ENCODE results near the gene TRIM25.
A peak's percentile ranks its signal among the peaks of the same experiment; 100 is the strongest.

Gene TRIM25

DNA sequence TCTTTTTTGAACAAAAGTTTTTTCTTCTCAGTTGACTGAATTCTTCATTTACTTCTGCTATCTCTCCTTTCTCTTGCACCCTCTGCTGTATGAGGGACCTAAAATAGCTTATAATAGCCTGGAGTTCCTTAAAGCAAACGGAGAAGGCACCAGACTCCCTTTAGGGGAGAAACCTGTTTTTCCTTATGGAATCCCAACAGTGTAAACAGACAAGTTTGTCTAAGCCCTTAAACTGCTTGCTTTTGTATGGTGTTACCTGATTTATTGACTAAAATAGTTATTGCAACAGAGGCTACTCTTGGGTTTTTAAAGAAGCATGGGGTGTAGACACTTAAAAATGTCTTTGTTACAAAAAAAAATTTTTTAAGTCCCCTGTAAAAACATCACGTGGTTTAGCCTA, 12.9 kb upstream of the TRIM25 start:
- DNase-seq = no peak

DNA sequence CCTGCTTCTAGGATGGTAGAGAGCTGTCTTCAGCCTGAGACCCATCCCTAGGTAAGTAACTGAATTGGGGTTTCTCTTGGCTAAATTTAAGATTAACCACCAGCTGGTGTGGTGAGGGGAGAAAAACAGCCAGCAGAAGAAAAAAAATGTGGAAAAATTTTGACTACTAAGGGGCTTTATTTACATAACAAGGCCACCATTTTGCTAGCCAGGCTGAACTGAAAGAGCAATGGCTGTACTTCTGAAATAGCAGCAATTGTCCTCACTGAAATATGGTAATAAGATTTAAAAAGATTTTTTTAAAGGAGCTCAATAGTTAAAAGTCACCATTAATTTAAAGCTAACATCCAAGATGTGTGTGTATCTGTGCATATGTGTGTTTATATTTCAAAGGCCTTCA, 12.4 kb upstream of the TRIM25 start:
- DNase-seq = no peak

DNA sequence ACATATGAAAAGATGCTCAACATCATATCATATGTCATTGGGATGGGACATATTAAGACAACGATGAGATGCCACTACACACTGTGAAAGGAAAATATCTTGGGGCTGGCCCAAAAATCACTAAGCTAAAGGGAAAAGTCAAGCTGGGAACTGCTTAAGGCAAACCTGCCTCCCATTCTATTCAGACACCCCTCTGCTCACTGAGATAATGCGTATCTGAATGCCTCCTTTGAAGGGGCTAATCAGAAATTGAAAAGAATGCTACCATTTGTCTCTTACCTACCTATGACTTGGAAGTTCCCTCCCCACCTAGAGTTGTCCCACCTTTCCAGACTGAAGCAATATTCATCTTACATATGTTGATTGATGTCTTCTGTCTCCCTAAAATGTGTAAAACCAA, 11.2 kb upstream of the TRIM25 start:
- DNase-seq = no peak

DNA sequence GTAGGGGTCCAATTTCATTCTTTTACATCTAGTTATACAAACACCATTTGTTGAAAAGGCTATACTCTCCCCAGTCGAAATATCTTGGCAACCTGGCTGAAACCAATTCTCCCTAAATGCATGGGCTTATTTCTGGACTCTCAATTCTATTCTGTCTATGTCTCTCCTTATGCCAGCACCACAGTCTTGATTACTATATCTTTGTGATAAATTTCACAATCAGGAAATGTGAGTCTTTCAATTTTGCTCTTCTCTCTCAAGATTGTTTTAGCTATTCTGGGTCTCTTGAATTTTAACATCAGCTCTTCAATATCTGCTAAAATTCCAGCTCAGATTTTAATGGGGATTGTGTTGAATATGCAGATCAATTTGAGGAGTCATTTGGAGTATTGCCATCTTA, 5.9 kb upstream of the TRIM25 start:
- DNase-seq = no peak

DNA sequence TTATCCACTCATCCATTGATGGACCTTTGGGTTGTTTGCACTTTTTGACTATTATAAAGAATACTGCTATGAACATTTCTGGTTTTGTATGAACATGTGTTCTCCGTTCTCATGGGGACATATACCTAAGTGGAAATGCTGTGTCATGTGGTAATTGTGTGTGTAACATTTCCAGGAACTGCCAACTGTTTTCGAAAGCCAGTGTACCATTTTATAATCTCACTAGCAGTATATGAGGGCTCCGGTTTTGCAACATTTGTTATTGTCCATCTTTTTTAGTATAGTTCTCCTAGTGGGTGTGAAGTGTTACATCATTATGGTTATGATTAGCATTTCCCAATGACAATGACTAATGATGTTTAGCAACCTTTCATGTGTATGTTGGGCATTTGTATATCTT, 5.1 kb upstream of the TRIM25 start:
- no peak for DNase-seq

DNA sequence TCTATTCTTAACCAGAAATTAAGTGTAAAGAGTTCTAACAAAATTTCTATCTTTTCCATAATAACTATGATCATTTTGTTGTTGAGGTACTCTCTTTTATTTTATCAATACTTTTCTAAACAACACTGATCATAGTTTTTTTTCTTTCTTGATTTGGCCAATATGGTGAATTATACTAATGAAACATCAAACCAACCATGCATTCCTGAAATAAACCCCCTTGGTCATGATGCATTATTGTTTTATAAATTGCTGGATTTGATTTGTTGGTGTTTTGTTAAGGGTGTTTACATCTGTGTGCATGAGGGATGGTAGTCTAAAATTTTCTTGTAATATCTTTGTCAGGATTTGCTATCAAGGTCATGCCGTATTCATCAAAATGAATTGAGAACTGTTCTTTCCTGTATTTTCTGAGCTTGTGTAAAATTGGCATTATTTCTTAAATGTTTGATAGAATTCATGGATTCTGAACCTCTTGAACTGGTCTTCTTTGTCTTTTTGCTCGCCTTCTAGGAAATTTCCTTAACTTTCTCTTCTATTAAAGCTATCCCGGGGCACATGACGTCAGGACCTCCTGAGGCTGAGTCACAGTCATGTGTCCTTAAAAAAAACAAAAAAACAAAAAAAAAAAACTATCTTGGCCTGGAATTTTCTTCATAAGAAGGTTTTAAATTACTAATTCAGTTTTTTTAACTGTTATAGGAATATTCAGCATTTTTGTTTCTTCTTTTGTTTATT, 3.9 kb upstream of the TRIM25 start:
- no peak for DNase-seq

DNA sequence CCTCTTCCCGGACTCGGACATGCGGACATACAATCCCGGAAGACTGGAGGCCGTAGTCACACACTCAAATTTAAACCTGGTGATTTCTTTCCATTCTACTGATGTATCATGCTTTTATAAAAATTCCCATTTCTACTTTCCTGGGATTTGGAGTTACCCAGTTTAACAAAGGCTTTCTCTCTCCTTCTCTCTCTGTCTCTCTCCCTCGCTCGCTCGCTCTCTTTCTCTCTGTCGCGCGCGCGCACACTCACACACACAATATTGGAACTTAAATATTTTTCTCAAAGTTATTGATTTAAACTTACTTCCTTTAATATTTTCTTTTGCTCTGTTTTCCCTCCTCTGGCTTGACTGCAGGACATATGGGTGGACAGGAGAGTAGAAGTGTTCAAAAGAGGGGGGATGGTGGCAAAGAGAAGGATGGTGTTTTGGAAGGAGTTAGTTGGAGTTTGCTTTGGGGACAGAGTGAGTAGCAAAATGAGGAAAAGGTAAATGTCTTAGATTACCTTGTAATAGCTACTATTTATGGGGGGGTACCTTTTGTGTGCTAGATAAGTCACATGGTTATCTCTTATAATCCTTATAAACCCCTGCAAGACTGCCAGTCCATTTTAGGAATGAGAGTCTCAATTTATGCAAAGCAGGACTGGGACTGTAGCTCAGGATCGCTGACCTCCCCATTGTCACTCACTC, 878 bp upstream of the TRIM25 start:
- DNase-seq = peak in 1 of 56 donors; percentile 5

DNA sequence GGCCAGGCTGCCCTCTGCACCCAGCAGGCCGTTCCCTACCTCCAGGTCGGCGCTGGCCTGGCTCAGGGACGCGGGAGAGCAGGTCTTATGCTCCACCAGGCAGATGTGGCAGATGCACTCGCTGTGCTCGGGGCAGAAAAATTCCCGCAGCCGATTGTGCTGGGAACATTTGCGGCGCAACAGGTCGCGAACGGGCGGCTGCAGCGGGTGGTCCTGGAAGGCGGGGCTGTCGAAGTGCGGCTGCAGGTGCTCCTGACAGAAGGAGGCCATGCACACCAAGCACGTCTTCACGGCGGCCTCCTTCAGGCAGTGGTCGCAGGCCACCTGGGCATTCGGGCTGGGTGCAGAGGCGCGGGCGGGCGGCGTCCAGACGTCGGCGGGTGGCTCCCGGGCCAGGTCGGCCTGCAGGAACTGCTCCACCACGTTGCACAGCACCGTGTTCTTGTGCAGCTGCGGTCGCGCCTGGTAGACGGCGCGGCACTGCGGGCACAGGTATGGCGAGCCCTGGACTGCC, 439 bp downstream of the TRIM25 start:
- DNase-seq = peak in 3 of 56 donors; percentile 25 to 59 (median 44)

DNA sequence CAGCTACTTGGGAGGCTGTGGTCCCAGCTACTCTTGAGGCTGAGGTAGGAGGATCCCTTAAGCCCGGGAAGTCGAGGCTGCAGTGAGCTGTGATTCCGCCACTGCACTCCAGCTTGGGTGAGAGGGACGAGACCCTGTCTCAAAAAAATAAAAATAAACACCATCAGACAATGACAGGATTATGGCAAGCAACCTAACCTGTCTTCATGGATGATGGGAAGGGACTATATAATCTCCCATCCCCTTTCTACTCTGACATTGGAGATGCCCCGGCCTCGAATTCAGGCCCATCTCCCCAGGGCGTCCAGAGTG, 893 bp downstream of the TRIM25 start:
- DNase-seq = no peak

DNA sequence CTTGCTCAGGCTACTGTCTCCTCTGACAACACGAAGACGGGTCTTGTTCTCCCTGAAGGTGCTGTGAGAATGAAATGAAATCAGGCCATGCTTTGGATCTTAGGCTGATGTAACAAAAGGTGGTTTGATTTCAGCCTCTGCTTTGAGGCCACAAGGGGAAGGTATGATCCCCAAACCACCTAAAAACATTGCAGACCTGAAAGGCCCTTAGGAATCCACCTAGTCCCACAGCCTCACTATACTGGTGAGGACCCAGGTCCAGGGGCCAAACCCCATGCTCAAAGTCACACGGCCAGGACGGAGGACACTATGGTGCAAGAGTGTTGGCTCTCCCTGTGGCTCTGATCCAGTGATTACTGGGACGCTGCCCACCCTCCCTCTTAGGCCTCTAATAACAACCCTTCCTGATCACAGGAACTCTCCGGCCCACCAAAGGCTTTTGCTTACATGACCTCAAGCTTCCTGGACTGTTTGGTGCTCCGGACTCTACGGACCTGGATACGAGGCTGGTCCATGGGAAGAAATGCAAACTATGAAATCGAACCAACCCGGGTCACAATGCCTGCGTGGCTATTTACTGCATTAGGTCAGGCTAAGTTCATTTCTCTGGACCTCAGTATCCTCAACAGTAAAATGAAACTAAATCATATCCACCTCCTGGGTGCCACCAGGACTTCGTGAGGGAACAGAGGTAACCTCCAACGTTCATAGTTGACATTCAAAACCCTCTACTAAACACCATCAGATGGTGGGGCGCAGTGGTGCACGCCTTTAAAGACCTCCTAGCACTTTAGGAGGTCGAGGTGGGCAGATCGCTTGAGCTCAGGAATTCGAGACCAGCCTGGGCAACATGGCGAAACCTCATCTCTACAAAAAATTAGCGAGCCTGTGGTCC, 1.5 kb downstream of the TRIM25 start:
- peak in 1 of 56 donors; percentile 1 for DNase-seq

DNA sequence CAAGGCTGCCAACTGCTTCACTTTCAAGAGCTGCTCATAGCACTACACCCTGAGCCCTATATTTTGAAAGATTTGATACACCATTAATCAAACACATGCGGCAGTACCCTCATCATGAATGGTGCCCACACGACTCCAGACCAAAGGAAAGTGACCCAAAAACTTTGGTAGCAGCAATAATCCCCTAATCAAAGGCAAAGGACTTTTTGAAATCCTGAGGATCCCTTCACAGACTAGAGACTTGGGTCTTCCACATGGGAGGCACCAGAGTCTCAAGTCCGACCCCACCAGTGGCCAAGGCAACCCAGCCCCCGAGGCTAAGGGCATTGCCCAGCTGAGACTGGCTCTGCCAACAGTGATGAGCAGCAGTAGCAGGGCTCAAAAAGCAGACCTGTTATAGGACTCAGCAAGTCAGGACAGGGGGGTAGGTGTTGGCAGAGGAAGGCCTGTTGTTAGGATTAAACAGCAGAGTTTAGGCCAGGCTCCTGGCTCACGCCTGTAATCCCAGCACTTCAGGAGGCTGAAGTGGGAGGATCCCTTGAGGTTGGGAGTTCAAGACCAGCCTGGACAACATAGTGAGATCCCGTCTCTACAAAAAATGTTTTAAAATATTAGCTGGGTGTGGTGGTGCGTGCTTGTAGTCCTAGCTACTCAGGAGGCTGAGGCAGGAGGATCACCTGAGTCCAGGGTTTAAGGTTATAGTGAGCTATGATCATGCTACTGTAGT, 3.2 kb downstream of the TRIM25 start:
- no peak for DNase-seq

DNA sequence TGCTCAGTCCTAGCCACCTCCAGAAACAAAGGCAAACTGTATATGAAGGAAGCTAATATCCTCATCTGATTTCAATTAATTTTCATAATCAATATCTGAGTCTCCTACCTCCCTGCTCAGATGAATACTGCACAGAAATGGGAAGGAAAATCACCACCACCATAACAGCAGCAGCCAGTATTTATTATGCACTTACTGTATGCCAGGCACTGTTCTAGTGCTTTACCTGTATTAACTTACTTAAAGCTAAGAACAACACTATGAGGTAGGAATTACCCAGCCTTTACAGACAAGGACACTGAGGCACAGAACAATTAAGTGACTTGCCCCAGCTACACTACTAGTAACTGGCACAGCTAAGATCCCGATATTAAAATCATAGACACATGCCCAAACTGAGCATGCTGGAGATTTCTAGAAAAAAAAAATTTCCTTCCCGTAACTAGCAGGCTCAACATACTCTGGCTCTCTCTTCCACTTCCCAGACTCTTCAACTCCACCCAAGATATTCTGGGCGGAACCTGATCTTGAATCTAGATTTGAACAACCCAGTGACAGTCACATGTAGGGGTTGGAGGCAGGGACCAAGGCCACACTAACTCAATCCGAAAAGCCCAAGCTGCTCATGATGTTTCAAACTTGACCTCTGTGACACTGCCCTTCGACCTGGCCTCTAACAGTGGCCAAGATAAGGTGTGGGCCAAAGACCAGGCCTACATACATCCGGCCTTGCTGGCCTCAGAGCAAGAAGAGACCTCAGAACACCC, 3.9 kb downstream of the TRIM25 start:
- no peak for DNase-seq

DNA sequence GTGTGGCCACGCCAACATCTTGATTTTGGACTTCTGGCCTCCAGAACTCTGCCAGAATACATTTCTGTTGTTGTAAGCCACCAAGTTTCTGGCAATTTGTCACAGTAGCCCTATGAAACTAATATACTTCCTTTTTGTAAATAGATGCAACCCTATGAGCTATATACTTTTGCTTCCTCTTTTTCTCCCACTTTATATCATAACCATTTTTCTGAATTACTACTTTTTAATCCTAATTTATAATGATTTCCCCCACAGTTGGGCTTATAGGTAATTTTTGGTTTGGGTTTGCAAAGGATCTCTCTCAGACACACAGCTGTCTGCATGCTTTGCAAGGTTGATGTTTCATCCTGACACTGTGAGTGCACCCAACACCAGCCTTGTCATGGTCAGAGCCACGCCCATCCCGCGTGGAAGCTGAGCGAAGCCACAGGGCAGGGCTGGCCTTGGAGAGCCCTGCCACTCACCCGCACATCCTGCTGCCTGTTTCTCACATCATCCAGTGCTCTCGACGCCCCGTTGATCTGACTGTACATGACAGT, 5.8 kb downstream of the TRIM25 start:
- DNase-seq = peak in 5 of 56 donors; percentile 5 to 22 (median 14)

DNA sequence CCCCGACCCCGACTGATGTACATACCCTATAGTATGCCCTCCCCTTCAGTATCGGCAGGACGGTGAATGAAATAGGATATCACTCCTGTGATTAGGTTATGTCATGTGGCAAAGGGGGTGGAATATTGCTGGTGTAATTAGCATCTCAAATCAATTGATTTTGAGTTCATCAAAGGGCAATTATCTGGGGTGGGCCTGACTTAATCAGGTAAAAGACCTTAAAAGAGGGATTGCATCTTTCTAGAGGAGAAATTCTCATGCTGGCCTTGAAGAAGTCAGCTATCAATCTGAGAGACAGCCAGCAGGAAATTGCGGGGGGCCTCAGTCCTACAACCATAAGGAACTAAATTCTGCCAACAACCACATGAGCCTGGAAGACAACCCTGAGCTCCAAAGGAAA, 10.3 kb downstream of the TRIM25 start:
- no peak for DNase-seq

DNA sequence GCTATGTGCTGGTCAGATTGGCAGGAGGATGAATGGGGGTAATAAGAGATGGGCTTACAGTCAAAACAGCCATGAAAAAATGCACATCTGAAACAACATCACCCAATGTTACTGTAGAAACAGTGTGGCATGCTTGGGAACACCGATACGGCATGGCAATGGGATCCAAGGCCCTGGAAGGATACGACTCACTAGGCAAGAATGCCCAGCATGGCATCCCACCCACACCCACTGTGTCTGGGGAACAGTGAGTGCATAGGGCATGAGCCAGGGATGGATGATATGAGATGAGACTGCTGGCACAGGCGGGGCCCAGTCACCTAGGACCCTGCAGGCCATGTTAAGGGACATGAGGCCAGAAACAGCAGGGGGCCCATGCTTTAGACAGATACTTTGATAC, 11.5 kb downstream of the TRIM25 start:
- DNase-seq = no peak

DNA sequence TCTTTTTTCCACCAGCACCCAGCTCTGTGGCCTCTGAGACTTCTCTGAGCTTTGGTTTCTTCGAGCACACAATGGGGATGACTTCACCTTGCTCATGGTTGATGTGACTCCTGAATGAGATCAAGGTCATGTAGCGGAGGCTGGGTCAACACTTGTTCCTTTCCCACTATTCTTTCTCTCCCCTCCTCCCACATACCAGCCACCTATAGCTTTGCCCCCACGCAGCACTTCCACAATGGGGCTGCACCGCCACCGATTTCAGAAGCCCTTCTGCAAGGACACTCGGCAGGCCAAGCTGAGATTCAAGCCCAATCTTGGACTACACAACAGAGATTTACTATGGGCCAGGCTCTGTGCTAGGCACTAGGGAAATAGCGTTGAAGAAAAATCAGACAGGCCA, 14.4 kb downstream of the TRIM25 start:
- no peak for DNase-seq

DNA sequence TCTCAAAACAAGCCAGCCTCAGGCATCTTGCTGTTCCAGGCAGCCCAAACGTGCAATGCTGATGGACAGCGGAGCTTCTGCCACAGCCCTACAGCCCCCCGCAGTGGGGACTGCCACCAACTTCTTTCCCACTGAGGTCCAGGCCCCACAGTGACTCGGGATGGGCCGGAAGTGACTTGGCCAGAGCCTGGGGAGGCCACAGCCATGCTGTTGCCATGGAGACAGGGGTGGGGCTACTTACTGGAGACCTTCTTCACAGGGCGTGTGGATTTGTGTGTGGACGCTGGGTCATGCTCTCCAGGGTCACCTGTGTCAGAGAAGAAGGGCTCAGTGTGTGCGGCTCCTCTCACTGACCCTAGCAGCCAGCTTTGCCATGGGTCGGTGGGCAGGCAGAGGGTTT, 15.0 kb downstream of the TRIM25 start:
- DNase-seq = no peak

DNA sequence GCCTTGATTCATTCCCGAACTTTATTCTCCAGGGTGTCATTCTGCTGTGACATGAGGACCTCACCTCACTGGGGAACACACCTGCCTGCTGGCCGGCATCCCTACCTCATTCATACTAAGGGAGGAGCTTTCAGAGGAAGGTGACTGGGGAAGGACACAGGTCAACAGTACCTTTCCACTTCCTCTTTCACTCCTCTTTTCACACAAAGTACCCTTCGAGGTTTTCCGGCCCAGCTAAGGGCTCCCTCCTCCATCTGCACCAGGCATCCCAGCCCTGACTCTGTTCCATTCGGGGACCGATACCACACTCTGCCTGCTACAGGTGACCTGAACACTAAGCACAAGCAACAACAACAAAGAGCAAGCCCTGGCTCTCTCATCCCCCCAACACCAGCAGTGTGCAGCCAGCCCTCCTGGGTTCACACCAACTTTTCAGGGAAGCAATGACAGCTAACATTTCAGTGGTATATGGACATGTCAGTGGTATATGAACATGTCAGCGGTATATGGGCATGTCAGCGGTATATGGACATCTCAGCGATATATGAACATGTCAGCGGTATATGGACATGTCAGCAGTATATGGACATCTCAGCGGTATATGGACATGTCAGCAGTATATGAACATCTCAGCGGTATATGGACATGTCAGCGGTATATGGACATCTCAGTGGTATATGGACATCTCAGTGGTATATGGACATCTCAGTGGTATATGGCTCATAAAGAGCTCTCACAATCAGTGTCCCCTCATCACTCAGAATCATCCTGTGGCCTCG, 16.0 kb downstream of the TRIM25 start:
- DNase-seq = no peak

DNA sequence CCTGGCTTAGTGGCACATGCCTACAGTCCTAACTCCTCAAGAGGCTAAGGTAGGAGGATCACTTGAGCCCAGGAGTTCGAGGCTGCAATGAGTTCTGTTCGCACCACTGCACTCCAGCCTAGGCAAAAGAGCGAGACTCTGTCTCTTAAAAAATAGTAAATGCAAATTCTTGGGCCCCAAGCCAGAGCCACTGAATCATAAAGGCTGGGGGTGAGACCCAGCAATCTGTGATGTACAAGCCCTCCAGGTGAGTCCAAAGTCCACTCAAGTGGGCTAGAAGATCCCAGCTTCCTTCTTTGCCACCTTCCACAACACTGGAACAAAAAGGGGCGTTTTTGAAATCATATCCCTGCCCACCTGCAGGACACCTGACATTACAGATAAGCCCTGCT, 16.9 kb downstream of the TRIM25 start:
- DNase-seq = no peak
